Mucosa of descending colon (tissue), 3 donors: ENCODE results near the gene JAG2. TPM values are rescaled to one million over a fixed set of nuclear protein-coding genes. Genes with fewer than 3 reads are reported as not detected.

Source experiments
- ATAC-seq: fragments of 200-7000 bp; cut with Tn5 transposase; one replicate; pipeline ENCODE4 v1.9.1; 2020; ENCODE audit warnings: mild to moderate bottlenecking, moderate library complexity
- DNase-seq, 3 donors: peaks; one replicate each; pipeline ENCODE4 v3.0.0-alpha.2; 2020
- H3K36me3 ChIP-seq: fragments of 200-600 bp; one replicate; pipeline ENCODE4 v1.8.0; 2021; ENCODE audit warnings: low read depth, mild to moderate bottlenecking
- H3K4me1 ChIP-seq: fragments of 200-600 bp; one replicate; pipeline ENCODE4 v1.8.0; 2021; ENCODE audit warnings: low read depth, mild to moderate bottlenecking
- H3K4me3 ChIP-seq: fragments of 200-600 bp; one replicate; pipeline ENCODE4 v1.8.0; 2021; ENCODE audit warnings: mild to moderate bottlenecking
- H3K9me3 ChIP-seq: fragments of 200-600 bp; one replicate; pipeline ENCODE4 v1.8.0; 2021; ENCODE audit warnings: mild to moderate bottlenecking
- intact Hi-C, 2 donors: fragments of 100-400 bp; cut with DNase I in 1 of 2; cut with micrococcal nuclease in 1 of 2; formaldehyde crosslinking; loops; one replicate each; pipeline versions ENCODE4 v1.11.0 to v1.11.1; 2022; cut with DNase I, micrococcal nuclease
- total RNA-seq, 3 donors: library from RNA; stranded (reverse); fragmentation: NEBNext Ultra II Directional in 2 of 3; extraction: Animal tissue kit (Norgen Biotek cat#: 25700) in 2 of 3; gene quantifications; one replicate each; pipeline versions ENCODE4 v1.2.1 to v1.2.4, GENCODE V29; 2021 to 2023
- TF ChIP-seq, protein P1 (sequence below): fragments of 200-600 bp; IDR thresholded peaks from one replicate; pipeline ENCODE4 v1.8.0; 2022; ENCODE audit warnings: antibody characterized with exemption, mild to moderate bottlenecking
- donor health status: DM: no; HTN: no; CAD: no; lungs with moderate emphysema.
- donor health status: DM: no; HTN: no; CAD: no.
- donor health status: DM: no; HTN: yes; CAD: no.

JAG2 gene
- total RNA-seq, 3 donors from 2014 or later: 5.6 to 8.2 (median 5.7) TPM

DNA sequence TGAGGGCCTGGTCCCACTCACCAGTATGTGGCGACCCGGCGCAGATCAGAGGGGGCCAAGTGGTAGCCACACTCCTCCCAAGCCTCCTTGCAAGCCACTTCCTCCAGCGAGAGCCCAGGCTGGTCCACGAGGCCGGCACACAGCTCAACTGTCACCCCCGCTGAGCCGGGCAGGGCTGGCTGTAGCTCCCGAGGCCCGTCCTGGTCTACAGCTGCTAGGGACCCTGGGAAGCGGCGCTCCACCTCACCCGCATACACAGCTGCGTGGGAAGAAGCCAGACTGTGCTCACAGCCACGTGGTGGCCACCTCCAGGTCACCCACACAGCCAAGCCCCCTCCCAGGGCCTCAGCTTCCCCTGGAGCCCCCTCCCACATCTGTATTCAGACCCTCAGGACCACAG is 7.9 kb upstream of the JAG2 start:
- TF ChIP-seq, protein P1, sequence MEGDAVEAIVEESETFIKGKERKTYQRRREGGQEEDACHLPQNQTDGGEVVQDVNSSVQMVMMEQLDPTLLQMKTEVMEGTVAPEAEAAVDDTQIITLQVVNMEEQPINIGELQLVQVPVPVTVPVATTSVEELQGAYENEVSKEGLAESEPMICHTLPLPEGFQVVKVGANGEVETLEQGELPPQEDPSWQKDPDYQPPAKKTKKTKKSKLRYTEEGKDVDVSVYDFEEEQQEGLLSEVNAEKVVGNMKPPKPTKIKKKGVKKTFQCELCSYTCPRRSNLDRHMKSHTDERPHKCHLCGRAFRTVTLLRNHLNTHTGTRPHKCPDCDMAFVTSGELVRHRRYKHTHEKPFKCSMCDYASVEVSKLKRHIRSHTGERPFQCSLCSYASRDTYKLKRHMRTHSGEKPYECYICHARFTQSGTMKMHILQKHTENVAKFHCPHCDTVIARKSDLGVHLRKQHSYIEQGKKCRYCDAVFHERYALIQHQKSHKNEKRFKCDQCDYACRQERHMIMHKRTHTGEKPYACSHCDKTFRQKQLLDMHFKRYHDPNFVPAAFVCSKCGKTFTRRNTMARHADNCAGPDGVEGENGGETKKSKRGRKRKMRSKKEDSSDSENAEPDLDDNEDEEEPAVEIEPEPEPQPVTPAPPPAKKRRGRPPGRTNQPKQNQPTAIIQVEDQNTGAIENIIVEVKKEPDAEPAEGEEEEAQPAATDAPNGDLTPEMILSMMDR: no peak
- H3K9me3 ChIP-seq: no peaks in the 10 kb centered on the region
- intact Hi-C loops: no loop called here
- DNase-seq (no peak), ATAC-seq (no peak)
- H3K4me3 ChIP-seq: no peak overlapping the region
- peaks cover 7% of the 10 kb centered on the region for H3K4me1 ChIP-seq
- no peaks in the 10 kb centered on the region for H3K36me3 ChIP-seq

DNA sequence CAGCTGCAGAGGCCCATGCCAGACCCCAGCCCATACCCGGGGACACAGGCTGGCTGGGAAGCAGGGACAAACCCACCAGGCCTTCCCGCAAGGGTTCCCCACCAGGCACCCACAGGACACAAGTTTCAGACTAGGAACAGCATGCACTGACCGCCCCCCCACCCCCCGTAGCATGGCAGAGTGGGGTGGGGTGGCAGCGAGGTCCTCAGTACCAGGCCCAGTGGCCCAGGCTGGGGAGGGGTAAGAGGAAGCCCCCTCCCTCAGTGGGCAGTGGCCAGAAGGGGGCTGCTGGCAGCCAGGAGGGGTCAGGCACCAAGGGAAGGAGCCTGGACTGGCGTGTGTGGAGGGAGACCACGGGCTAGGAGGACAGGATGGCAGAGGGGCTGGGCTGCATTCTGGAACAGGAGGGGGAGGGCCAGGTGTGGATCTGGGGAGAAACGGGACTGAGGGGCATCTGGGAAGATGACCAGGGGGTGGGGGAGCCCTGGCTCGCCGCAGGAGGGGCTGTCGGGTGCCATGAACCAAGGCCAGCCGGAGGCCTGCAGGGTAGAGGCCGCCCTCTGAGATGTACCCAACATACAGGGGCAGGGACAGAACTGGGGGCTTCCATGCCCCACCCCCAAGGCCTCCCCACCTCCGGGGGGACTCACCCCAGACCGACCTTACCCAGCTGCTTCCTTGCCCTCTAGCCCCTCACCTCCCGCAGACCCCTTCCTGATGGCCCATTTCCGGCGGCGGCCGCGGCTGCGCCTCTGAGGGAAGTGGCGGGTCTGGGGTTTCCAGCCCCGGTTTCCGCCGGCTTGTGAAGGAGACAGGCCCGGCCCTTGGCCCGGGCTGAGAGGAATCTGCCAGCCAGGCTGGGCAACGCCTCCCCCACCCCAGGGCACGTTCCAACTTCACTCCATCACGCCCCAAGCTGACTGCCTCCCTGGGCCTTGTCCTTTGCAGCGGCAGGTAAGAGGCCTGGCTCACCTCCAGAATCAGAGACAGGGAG is 5.6 kb upstream of the JAG2 start:
- intact Hi-C loops: no loop called here
- Histone ChIP-seq H3K4me1 (peaks cover under 1% of the 10 kb centered on the region), H3K9me3 (no peaks in the 10 kb centered on the region), H3K4me3 (no peak overlapping the region), H3K36me3 (no peaks in the 10 kb centered on the region)
- DNase-seq (peak in 2 of 3 donors; percentile 57 to 70), ATAC-seq (peak; percentile 18)
- TF ChIP-seq, protein P1: no peak

DNA sequence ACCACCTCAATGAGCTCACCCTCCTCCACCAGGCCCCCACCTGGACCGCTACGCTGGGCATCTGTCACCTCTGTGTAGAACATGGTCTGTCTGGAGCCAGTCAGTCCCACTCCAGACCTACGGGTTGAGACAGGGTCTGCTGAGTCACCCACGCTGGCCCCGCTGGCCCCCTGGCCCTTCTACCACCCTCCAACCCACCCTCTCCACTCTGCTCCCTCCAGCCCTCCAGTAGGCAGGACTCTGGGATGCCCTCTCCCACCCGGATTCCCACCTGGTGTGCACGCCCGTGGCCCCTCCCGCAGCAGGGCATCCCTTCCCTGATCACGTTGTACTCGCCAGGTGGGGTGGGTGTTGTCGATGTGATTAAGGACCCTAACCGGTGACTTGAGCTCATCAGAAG is 4.6 kb upstream of the JAG2 start:
- Histone ChIP-seq H3K9me3 (no peaks in the 10 kb centered on the region), H3K4me3 (no peak overlapping the region), H3K4me1 (peaks cover 5% of the 10 kb centered on the region), H3K36me3 (no peaks in the 10 kb centered on the region)
- no peak for ATAC-seq
- DNase-seq: no peak
- TF ChIP-seq, protein P1: no peak
- intact Hi-C loops: no loop called here

DNA sequence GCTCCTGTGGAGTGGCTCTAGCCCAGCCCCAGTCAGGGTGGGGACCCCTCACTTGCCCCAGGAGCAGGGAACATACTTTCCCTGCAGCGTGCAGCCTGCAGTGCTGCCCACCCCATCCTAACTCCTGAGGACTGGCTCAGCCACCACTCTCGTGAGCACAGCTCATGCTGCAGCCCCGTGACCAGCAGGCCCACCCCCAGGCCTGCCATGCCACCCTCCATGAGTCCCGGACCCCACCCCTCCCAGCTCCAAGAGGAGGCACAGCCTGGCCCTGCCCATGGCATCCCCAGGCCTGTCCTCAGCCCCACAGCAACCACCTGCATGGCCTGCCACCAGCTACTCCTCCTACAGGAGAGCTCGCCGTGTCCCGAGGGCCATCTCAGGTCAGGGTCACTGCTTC is 3.9 kb upstream of the JAG2 start:
- ATAC-seq: no peak
- intact Hi-C loops: no loop called here
- H3K36me3 ChIP-seq: no peaks in the 10 kb centered on the region
- H3K9me3 ChIP-seq: no peaks in the 10 kb centered on the region
- TF ChIP-seq, protein P1: no peak
- H3K4me1 ChIP-seq: peaks cover 5% of the 10 kb centered on the region
- no peak overlapping the region for H3K4me3 ChIP-seq
- no peak for DNase-seq

DNA sequence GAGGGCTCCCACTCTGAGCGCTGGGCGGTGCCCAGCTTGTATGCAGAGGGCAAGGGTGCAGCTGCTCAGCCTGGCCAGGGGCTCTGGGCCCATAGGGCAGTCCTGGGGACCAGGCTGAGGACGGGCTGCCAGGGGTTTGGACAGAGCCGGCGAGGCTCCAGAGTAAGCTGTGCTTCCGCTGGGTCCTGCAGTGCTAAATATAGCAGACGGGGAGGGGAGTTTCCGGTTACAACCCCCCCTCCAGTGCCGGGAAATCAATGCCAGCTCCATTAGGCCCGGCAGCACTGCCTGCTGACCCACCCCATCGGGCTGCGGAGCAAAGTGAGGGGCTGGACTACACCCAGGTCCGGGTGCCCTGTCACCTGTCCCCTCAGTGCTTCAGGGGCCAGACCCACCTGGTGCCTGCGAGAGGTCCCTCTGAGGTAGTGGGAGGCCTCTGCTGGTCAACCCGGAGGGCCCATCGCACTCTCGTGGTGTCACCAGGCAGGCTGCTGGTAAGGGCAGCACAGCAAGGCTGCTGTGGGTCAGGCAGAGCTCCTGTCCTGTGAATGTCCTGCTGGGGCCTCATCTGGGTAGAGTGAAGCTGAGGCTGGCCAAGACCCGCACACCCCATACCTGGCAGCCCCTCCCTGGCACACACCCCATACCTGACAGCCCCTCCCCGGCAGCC is 2.6 kb upstream of the JAG2 start:
- no peaks in the 10 kb centered on the region for H3K36me3 ChIP-seq
- H3K4me1 ChIP-seq: peaks cover 5% of the 10 kb centered on the region
- H3K4me3 ChIP-seq: no peak overlapping the region
- ATAC-seq: peak; percentile 2
- no peaks in the 10 kb centered on the region for H3K9me3 ChIP-seq
- intact Hi-C loops: no loop called here
- DNase-seq: no peak
- TF ChIP-seq, protein P1: no peak
